ENCODE measurements around the gene C2orf42. TPM values are rescaled to one million over a fixed set of nuclear protein-coding genes. Genes with fewer than 3 reads are reported as not detected.
"Not testable (repeated sequence)": the region's sequence is repeated elsewhere in the genome, so short reads cannot be mapped to it uniquely, and the experiment has no call there.

The C2orf42 gene
- total RNA-seq, 1 donor from 2014 or later = 22.0 TPM

GRCh38 chr2:70173520-70173919, 17.3 kb downstream of the C2orf42 start:
- DNase-seq (ENCODE audit: low spot score) = no peak

GRCh38 chr2:70169654-70170245, 21.1 kb downstream of the C2orf42 start:
- not testable (repeated sequence) for DNase-seq (ENCODE audit: low spot score)

DNA sequence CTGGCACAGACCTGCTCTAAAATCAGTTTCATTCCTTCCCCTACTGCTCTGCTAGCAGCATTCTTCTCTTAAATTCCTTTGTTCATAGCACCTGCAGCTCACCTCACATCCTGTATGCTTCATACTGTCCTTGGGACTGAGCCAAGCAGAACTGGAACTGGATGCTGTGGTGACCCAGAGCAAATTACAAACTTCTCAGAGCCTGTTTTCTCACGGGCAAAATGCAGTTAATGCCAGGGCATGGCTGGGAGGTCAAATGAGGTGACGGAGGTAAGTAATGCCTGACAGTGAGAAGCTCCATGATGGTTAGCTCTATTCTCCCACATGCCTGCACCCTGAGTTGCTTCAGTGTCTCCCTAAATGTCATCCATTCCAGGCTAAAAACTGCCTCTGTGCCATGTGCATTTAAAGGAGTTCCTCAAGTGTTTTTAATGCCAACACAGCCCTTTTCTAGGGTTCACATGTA, 29.7 kb downstream of the C2orf42 start:
- DNase-seq (ENCODE audit: low spot score) = no peak

DNA sequence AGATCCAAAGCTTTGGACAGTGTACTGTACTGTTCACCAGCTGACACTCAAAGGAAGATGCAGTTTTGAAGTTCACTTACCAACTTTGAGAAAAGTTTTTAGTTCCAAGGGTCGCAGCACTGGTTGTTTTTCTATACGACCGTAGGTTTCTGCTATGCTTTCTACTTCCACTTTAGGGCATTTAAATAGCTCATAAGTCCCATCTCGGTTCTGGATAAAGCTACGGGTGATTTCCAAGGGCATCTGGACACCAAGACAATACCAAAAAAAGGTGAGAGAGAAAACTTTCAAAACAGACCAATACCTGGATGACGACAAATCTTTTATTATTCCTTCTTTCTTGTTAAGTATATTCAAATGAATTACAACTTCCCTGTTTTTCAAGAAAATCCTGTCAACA, 30.3 kb downstream of the C2orf42 start:
- DNase-seq (ENCODE audit: low spot score) = no peak

- DNase-seq (ENCODE audit: low spot score) = not testable (repeated sequence)
Observed at GRCh38 chr2:70149130-70149686, 41.6 kb downstream of the C2orf42 start.

GRCh38 chr2:70148211-70148760, 42.5 kb downstream of the C2orf42 start:
- DNase-seq (ENCODE audit: low spot score) = not testable (repeated sequence)

- no peak for DNase-seq (ENCODE audit: low spot score)
Observed at GRCh38 chr2:70145851-70146739, 44.7 kb downstream of the C2orf42 start.

GRCh38 chr2:70145144-70145490, 45.7 kb downstream of the C2orf42 start:
- no peak for DNase-seq (ENCODE audit: low spot score)

- DNase-seq (ENCODE audit: low spot score) = no peak
Observed at GRCh38 chr2:70144443-70145143, 46.2 kb downstream of the C2orf42 start.

DNA sequence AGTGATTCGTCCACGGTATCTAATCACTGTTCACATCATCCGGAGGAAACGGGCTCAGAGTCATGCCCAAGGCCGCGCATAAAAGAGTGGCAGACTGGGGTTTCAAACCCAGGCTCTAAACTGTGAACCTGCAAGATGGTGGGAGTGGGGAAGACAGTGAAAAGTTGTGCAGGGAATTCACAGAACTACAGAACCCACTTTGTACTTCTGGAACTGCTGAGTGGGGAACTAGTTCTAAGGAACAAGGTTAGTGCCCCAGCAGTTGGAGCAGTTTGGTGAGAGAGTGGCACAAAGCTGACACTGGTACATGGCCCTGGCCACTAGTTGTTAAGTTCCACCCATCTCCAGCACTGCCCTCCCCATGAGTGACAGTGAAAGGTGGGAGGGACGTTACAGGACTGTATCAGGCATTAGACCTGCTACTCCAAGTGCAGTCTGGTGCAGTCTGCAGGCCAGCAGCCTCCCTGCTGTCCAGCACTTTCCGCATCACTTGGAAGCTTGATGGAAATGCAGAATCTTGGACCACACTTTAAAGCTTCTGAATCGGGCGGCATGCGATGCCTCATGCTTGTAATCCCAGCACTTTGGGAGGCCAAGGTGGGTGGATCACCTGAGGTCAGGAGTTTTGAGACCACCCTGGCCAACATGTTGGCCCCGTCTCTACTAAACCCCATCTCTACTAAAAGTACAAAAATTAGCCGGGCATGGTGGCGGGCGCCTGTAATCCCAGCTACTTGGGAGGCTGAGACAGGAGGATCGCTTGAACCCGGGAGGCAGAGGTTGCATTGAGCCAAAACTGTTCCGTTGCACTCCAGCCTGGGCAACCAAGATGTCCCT, 47.3 kb downstream of the C2orf42 start:
- peak; percentile 75 for DNase-seq (ENCODE audit: low spot score)

DNA sequence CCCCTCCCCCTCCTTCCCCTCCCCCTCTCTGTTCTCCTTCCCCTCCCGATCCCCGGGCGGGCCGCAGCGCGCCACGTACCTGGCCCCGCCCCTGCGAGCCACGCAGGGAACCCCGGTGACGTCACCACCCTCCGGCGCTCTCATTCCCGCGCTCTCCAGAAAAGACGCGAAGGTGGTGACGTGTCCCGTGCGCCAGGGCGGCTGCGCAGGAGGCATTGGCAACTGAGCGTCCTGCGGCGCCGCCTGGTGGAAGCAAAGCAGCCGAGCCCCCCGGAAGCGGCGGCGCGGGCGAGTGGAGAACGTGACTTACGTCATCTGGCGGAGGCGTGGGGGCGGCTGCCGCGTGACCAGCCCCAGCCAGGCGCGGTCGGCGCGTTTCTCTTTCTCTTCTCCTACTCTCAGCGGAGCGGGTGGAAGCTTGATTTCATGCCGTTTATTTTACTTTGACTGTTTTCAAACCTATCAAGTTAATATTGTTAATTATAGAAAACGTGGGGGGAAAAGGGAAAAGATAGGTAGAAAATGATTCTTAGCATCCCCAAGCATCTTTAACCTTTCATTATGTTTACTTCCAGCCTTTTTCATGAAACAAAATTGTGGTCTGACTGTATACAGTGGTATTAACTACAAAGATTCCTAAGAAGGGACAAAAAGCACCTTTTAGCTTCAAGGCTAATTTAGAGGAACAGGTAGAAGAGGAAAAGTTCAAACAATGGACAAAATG, 48.1 kb downstream of the C2orf42 start:
- DNase-seq (ENCODE audit: low spot score) = peak; percentile 100

DNA sequence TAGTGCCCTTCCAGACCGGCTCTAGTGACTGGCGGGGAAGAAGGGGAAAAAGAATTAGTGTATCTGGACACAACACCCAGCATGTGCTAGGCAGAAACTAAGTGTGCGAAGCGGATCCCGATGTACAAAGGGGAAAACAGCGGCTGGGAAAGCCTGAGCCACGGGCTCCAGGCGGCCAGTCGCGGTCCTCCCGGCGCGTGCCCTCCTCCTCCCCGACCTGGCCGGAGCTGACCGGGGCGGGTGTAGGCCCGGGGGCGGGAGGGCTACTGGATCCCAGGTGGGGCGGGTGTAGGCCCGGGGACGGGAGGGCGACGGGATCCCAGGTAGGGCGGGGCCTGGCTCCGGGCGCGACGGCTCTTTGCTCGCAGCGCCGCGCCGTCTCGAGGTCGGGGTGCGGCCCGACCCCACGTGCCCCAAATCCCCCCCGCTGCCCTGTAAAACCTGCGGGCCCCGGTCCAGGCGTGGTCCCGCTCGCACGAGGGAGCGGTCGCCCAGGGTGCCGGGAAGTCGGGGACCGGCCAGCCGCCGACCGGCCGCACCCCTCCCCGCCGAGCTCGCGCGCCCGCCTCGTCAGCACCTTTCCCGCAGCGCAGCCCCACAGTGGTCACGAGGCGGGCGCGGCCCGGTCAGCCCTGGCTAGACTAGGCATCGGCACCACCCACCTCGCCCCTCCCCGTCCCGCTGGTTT, 48.8 kb downstream of the C2orf42 start:
- no peak for DNase-seq (ENCODE audit: low spot score)

GRCh38 chr2:70141212-70141901, 49.5 kb downstream of the C2orf42 start:
- DNase-seq (ENCODE audit: low spot score) = peak; percentile 85

DNA sequence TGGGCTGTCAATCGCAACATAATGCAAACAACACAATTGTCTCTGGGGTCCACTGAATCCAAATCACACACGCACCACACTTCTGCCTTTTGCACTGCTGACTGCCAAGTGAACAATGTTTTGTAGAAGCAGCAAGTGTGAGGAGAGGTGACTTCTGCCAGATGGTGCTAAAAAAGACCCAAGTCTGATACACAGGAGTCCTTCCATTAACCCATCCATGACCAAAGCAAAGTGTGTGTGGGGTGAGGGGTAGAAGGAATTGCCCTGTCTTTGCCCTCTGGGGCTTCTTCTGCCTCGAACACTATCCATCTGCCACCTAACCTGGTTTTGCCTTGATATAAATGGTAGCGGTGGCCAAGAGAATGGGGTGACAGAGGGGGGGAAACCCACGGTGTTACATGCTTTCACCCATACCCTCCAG, 50.0 kb downstream of the C2orf42 start:
- no peak for DNase-seq (ENCODE audit: low spot score)

- DNase-seq (ENCODE audit: low spot score) = not testable (repeated sequence)
Observed at GRCh38 chr2:70134323-70134983, 56.4 kb downstream of the C2orf42 start.

DNA sequence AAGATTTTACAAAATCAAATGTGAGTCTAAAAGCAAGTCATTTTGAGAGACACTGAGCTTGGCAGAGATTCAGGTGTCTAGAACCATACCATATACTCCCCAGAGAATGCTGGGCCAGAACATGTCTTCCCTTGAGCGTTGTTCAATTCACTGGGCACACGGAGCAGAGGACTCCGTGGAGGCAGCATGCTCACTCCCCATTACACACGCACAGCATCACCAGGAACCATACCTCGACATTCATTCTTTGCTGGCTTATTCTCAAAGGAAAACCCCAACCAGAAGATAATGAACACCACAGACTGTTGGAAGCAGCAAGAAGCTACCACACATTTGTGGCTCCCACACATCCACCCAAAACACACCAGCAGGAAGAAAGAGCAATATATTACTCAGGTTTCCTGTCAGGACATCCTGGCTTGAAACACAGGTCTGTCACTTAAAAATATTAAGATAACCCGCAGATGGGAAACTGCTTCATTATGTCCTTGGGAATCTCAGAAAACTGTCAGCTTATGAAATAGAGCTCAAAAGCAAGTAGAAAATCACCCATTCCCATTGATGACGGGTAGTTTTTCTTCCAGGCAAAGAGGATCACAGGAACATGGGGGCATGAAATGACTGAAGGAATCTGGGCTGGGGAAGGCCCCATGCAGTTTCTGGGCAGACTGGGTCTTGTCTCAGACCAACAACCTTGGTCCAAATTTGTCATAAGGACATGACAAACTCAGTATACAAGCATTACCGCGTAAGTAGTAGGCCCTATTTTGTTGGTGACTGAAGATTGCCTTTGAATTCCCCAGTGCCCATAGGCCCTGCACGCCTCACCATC, 57.1 kb downstream of the C2orf42 start:
- DNase-seq (ENCODE audit: low spot score) = no peak

DNA sequence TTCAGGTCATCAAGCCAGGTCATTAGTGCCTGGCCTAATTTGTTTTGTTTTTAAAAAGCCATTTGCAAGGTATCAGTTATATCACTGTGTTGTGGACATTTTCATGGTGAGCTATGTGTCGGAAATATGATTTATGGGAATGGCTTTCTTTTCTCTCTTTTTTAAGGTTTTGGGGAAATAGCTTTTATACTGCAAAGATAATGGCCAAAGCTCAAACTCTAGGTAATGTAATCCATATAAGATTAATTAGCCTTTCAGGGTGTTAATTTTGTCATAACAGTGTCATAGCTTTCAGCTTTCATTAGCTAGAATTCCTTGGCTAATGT, 57.7 kb downstream of the C2orf42 start:
- DNase-seq (ENCODE audit: low spot score) = no peak
